Measurements from ENCODE around the gene WASF1.
"Not testable (repeated sequence)": the region's sequence is repeated elsewhere in the genome, so short reads cannot be mapped to it uniquely, and the experiment has no call there.

WASF1 gene

GRCh38 chr6:110173506-110174132 is 5.9 kb downstream of the WASF1 start:
- DNase-seq (ENCODE audit: low read depth): no peak

- no peak for DNase-seq (ENCODE audit: low read depth)
Measured at GRCh38 chr6:110170081-110170480, 9.4 kb downstream of the WASF1 start.

GRCh38 chr6:110158479-110158878 is 21.0 kb downstream of the WASF1 start:
- DNase-seq (ENCODE audit: low read depth): no peak

GRCh38 chr6:110147870-110148269 is 31.6 kb downstream of the WASF1 start:
- no peak for DNase-seq (ENCODE audit: low read depth)

- no peak for DNase-seq (ENCODE audit: low read depth)
Measured at GRCh38 chr6:110140650-110141049, 38.8 kb downstream of the WASF1 start.

- no peak for DNase-seq (ENCODE audit: low read depth)
Measured at GRCh38 chr6:110139052-110139451, 40.4 kb downstream of the WASF1 start.

GRCh38 chr6:110137924-110138887 is 41.3 kb downstream of the WASF1 start:
- no peak for DNase-seq (ENCODE audit: low read depth)

- no peak for DNase-seq (ENCODE audit: low read depth)
Measured at GRCh38 chr6:110130362-110130761, 49.1 kb downstream of the WASF1 start.

GRCh38 chr6:110128418-110128817 is 51.1 kb downstream of the WASF1 start:
- DNase-seq (ENCODE audit: low read depth): no peak

GRCh38 chr6:110125361-110125760 is 54.1 kb downstream of the WASF1 start:
- no peak for DNase-seq (ENCODE audit: low read depth)

- not testable (repeated sequence) for DNase-seq (ENCODE audit: low read depth)
Measured at GRCh38 chr6:110121655-110122054, 57.8 kb downstream of the WASF1 start.

GRCh38 chr6:110116258-110116657 is 63.2 kb downstream of the WASF1 start:
- DNase-seq (ENCODE audit: low read depth): no peak

- DNase-seq (ENCODE audit: low read depth): no peak
Measured at GRCh38 chr6:110114004-110114403, 65.5 kb downstream of the WASF1 start.

- no peak for DNase-seq (ENCODE audit: low read depth)
Measured at GRCh38 chr6:110105296-110105695, 74.2 kb downstream of the WASF1 start.

- DNase-seq (ENCODE audit: low read depth): no peak
Measured at GRCh38 chr6:110103260-110103659, 76.2 kb downstream of the WASF1 start.

GRCh38 chr6:110102411-110102810 is 77.1 kb downstream of the WASF1 start:
- DNase-seq (ENCODE audit: low read depth): no peak

- DNase-seq (ENCODE audit: low read depth): no peak
Measured at GRCh38 chr6:110101885-110102284, 77.6 kb downstream of the WASF1 start.

GRCh38 chr6:110098511-110099116 is 80.9 kb downstream of the WASF1 start:
- DNase-seq (ENCODE audit: low read depth): no peak

- no peak for DNase-seq (ENCODE audit: low read depth)
Measured at GRCh38 chr6:110097443-110097842, 82.0 kb downstream of the WASF1 start.

GRCh38 chr6:110095935-110096334 is 83.5 kb downstream of the WASF1 start:
- DNase-seq (ENCODE audit: low read depth): no peak

GRCh38 chr6:110095101-110095500 is 84.4 kb downstream of the WASF1 start:
- no peak for DNase-seq (ENCODE audit: low read depth)

- no peak for DNase-seq (ENCODE audit: low read depth)
Measured at GRCh38 chr6:110093981-110094380, 85.5 kb downstream of the WASF1 start.

- no peak for DNase-seq (ENCODE audit: low read depth)
Measured at GRCh38 chr6:110090876-110091275, 88.6 kb downstream of the WASF1 start.
